GM15510 (cell line): ENCODE results near the gene EXOC6.

ENCODE experiments used
- POLR2A ChIP-seq: IDR thresholded peaks from 3 replicates; pipeline ENCODE4 v1.6.1; 2011; ENCODE audit warnings: borderline replicate concordance; ENCODE audit not compliant: insufficient read length; ENCODE audit errors: extremely low read depth

The EXOC6 gene

DNA sequence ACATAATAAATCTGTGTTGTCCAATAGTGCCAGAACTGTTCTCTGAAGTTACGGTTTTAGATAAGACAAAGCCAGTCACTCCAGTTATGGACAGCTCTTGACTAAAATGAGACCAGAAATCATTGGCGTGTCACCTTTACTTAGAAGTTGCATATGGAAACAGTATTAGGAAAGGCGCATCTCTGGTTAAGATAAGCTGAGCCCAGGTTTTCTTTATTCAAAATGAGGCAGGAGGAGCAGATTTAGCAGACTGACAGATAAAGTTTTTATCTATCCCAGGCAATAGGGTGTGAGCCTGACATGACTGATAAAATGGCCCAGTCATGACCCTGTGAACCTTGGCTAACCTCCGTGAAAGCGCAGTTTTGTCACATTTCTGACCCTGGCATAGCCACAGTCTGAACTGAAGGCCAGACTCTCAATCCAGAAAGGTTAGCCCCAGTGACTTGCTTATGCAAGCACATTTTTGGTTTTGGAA is 229.6 kb downstream of the EXOC6 start:
- no peak for TF ChIP-seq POLR2A

GRCh38 chr10:93079663-93080349 is 231.5 kb downstream of the EXOC6 start:
- no peak for TF ChIP-seq POLR2A

- no peak for TF ChIP-seq POLR2A
Observed at GRCh38 chr10:93080350-93081046, 232.2 kb downstream of the EXOC6 start.

- no peak for TF ChIP-seq POLR2A
Observed at GRCh38 chr10:93081318-93081717, 233.0 kb downstream of the EXOC6 start.

- TF ChIP-seq POLR2A, result no peak
Observed at GRCh38 chr10:93081834-93082233, 233.5 kb downstream of the EXOC6 start.

GRCh38 chr10:93083743-93084539 is 235.6 kb downstream of the EXOC6 start:
- no peak for TF ChIP-seq POLR2A

- TF ChIP-seq POLR2A, result no peak
Observed at GRCh38 chr10:93085272-93085859, 237.0 kb downstream of the EXOC6 start.

GRCh38 chr10:93086289-93086688 is 238.0 kb downstream of the EXOC6 start:
- TF ChIP-seq POLR2A, result no peak

- TF ChIP-seq POLR2A, result no peak
Observed at GRCh38 chr10:93087846-93088245, 239.5 kb downstream of the EXOC6 start.

- no peak for TF ChIP-seq POLR2A
Observed at GRCh38 chr10:93088466-93088865, 240.1 kb downstream of the EXOC6 start.

DNA sequence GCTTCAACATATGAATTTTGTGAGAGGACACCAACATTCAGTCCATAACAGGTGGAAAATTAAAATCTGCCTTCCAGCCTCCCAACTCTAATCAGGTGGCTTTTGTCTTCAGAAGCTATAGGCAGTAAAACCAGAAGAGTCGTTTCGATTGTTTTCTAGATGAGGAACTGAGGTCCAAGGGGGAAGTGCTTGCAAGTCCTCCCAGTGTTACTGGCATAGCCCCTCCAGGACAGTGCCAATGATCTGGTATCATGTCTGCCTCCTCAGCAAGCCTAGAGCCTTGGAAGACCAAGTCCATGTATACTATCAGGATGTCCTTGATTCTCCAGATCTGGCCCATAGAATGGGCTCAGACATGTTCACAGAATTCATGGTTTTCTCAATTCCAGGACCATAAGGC is 242.3 kb downstream of the EXOC6 start:
- TF ChIP-seq POLR2A, result no peak

DNA sequence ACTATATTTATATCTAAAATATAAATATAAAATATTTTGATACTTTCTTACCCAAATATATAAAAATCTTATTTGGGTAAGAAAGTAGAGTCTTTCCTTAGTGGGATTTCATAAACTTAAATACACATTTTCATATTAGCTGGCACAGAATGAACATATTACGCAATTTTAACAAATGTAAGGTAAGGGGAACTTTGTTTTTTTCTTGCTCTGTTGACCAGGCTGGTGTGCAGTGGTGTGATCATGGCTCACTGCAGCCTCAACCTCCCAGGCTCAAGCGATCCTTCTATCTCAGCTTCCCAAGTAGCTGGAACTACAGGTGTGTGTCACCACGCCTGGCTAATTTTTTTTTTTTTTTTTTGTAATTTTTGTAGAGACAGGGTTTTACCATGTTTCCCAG is 243.6 kb downstream of the EXOC6 start:
- no peak for TF ChIP-seq POLR2A

DNA sequence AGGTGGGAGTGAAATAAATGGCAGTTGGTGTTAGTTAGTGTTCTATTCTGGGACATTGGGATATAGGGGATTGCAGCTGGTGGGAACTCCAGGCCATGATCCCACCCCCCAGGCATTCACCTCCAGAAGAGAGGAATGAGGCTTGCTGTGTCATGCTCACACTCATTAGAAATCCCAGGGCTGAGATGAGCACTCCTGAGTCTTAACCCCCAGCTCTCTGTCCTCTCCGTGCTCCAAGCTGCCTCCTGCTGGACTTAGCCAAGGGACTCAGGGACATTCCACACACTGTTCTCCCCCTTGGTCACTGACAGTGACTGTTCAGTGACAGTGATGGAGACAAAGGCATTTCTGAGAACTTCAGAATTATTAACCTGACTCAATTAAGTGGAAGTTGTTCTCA is 246.9 kb downstream of the EXOC6 start:
- TF ChIP-seq POLR2A, result no peak

GRCh38 chr10:93096901-93097300 is 248.6 kb downstream of the EXOC6 start:
- TF ChIP-seq POLR2A, result no peak

DNA sequence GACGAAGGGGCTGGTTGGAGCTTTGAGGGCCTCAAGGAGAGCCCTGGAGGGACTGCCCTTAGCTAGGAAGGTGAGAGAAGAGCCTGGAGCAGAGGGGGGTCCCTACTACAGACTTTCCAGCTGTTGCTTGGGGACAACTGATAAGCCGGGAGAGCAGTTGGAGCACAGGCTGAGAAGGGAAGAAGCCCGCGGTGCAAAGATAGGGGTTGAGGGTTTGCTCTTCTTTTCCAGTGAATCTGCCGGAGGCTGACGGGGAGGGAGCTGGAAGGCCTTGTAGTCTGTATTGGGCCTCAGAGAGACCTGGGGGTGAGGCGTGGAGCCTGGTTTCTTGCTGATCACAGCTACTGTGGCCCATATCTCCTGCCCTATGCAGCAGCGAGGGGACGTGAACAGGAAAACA is 249.1 kb downstream of the EXOC6 start:
- no peak for TF ChIP-seq POLR2A
